Ovary (tissue), 9 donors: ENCODE results near the gene VWA5B2. TPM values are rescaled to one million over a fixed set of nuclear protein-coding genes. Genes with fewer than 3 reads are reported as not detected.
A peak's percentile ranks its signal among the peaks of the same experiment; 100 is the strongest.

ENCODE experiments used
- DNase-seq, 5 donors: peaks; one replicate each; pipeline ENCODE4 v3.0.0-alpha.2; 2019 to 2020
- H3K27ac ChIP-seq, 2 donors: fragments of 200-600 bp; one replicate each; pipeline versions ENCODE4 v1.5.1 to v1.8.0; 2019 to 2022
- H3K27me3 ChIP-seq: fragments of 200-600 bp; one replicate; pipeline ENCODE4 v1.8.0; 2022
- H3K36me3 ChIP-seq: fragments of 200-600 bp; sonication (generic); one replicate; pipeline ENCODE4 v1.5.1; 2019
- H3K4me1 ChIP-seq: one replicate; pipeline ENCODE4 v1.8.1; 2013; ENCODE audit warnings: mild to moderate bottlenecking, moderate library complexity; ENCODE audit not compliant: insufficient read depth
- H3K4me3 ChIP-seq: fragments of 200-600 bp; sonication (generic); one replicate; pipeline ENCODE4 v1.5.1; 2017
- H3K9me3 ChIP-seq, 2 donors: fragments of 200-600 bp in 1 of 2; sonication (generic) in 1 of 2; one replicate each; pipeline versions ENCODE4 v1.5.1 to v1.8.1; 2013 to 2019; ENCODE audit warnings: mild to moderate bottlenecking in 1 of 2, moderate library complexity in 1 of 2
- CTCF ChIP-seq, 3 donors: fragments of 450-650 bp in 2 of 3; fragments of 200-600 bp in 1 of 3; IDR thresholded peaks; one replicate each; pipeline versions ENCODE4 v1.5.1 to v1.8.0; 2016 to 2022; ENCODE audit warnings: antibody characterized with exemption in 3 of 3, mild to moderate bottlenecking in 1 of 3
- EP300 ChIP-seq: sonication (generic); formaldehyde crosslinking; IDR thresholded peaks from one replicate; pipeline ENCODE4 v1.6.1; 2017; ENCODE audit warnings: antibody characterized with exemption
- POLR2A ChIP-seq: fragments of 450-650 bp; IDR thresholded peaks from one replicate; pipeline ENCODE4 v1.6.1; 2017; ENCODE audit warnings: antibody characterized with exemption, mild to moderate bottlenecking, moderate library complexity
- WGBS, 3 donors: extraction: QIAGEN DNeasy Blood & Tissue Kit in 1 of 3; methylation state at CpG; one replicate each; pipeline versions ENCODE4 v1.1.5 to v1.1.7; 2013 to 2017; 5-methylcytosine and 5-hydroxymethylcytosine counted together
- intact Hi-C, 4 donors: fragments of 100-400 bp; cut with DNase I; formaldehyde crosslinking; loops; one replicate each; pipeline versions ENCODE4 v1.11.0 to v1.15.1; 2022 to 2023
- polyA plus RNA-seq, 2 donors: library from polyadenylated mRNA; stranded (reverse); fragments of 200-250 nt in 1 of 2; fragments of 350-450 nt in 1 of 2; fragmentation: Illumina TruSeq in 1 of 2; extraction: RNeasy Lipid Tissue Mini Kit (QIAGEN cat#74804) in 1 of 2; gene quantifications; one replicate each; pipeline ENCODE4 v1.2.3, GENCODE V29; 2013 to 2014
- total RNA-seq, 7 donors: library from RNA; depleted of rRNA in 2 of 7; stranded (reverse); fragments of >200 nt in 2 of 7; fragmentation: NEBNext Ultra II Directional in 3 of 7; extraction: Animal tissue kit (Norgen Biotek cat#: 25700) in 3 of 7; gene quantifications; one replicate each; pipeline versions ENCODE4 v1.1.0 to v1.2.4, GENCODE V29; 2016 to 2023
- donor health status: DM: no; HTN: no; CAD: no; lungs with moderate emphysema.
- donor health status: DM: no; HTN: no; CAD: no.
- donor health status: Bipolar disorder and iron deficiency.
- donor health status: DM: yes; HTN: yes; CAD: no.
- donor health status: DM: no; HTN: no; CAD: no.
- donor health status: DM: yes; HTN: yes; CAD: no.

The VWA5B2 gene
- total and polyA plus RNA-seq, 9 donors = 0.15 to 5.9 (median 0.48) TPM; not detected in 1

DNA sequence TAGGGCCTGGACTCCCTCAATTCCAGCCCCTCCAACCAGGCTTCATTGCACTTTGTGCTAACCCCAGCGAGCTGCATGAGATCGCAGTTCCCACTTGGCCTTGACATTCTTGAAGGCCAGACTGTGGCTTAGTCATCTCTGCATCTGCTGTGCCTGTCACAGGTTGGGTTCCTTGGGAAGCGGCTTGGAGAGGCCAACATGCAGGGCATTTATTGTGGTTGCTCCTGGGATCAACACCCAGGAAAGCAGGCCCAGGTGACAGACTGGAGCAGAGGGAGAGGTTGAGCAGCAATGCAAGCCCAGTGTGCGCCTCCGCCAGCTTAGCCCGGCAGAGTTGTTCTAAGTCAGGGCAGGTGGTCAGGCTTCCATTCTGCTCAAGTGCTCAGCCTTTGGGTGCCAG is 32.8 kb upstream of the VWA5B2 start:
- H3K4me3 ChIP-seq = no peak overlapping the region
- H3K9me3 ChIP-seq = no peaks in the 10 kb centered on the region
- no peaks in the 10 kb centered on the region for H3K36me3 ChIP-seq
- intact Hi-C loops = no loop called here
- no peak for TF ChIP-seq EP300
- TF ChIP-seq CTCF (IDR thresholded peaks at IDR 0.05) = no peak
- no peak for TF ChIP-seq POLR2A
- 56 to 65% (median 58%) methylated on average over 6 of the region's 6 CpGs for WGBS, 3 donors
- peak overlapping the region in 1 of 2 donors; percentile 7 for H3K27ac ChIP-seq
- no peaks in the 10 kb centered on the region for H3K27me3 ChIP-seq
- DNase-seq = peak in 3 of 5 donors; percentile 39 to 48 (median 45)
- no peaks in the 10 kb centered on the region for H3K4me1 ChIP-seq

DNA sequence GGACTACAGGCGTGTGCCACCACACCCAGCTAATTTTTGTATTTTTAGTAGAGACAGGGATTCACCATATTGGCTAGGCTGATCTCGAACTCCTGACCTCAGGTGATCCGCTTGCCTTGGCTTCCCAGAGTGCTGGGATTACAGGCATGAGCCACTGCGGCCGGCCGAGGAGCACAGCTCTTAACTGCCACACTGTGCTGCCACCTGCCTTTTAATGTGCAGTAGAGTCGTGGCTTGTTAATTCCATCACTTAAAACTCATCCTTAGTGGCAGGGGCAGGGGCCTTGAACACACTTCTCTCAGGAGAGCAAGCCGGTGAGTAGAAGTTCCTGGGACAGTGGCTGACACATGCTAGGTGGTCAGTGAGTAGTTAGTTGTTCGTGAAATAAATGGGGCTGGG is 30.9 kb upstream of the VWA5B2 start:
- no peaks in the 10 kb centered on the region for H3K27me3 ChIP-seq
- no peak for DNase-seq
- H3K4me1 ChIP-seq = no peaks in the 10 kb centered on the region
- H3K36me3 ChIP-seq = no peaks in the 10 kb centered on the region
- no peak overlapping the region for H3K27ac ChIP-seq
- intact Hi-C loops = no loop called here
- WGBS, 3 donors = 78 to 83% (median 81%) methylated on average over 9 of the region's 9 CpGs
- H3K9me3 ChIP-seq = no peaks in the 10 kb centered on the region
- TF ChIP-seq CTCF (IDR thresholded peaks at IDR 0.05) = no peak
- TF ChIP-seq POLR2A = no peak
- no peak for TF ChIP-seq EP300
- no peak overlapping the region for H3K4me3 ChIP-seq

DNA sequence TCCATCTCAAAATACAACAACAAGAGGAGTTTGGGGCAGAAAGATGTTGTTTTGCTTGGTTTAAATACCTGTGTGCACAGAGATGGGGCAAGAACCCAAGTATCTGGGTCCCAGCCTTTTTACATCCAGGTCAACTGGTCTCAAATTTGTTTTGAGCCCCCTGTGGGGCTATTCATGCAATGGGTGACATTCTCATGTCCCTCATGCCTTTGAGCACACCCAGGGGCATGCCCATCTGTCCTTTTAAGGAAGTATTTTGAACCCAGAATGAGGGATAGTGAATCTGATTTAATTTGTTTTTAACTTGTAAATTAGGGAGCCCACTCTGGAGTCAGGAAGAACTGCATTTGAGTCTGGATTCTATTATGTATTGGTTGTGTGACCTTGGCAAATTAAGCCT is 28.6 kb upstream of the VWA5B2 start:
- Histone ChIP-seq H3K4me1 (no peaks in the 10 kb centered on the region), H3K27ac (no peak overlapping the region), H3K4me3 (no peak overlapping the region), H3K9me3 (no peaks in the 10 kb centered on the region), H3K36me3 (no peaks in the 10 kb centered on the region), H3K27me3 (no peaks in the 10 kb centered on the region)
- intact Hi-C loops = no loop called here
- no peak for DNase-seq
- TF ChIP-seq POLR2A = no peak
- TF ChIP-seq EP300 = no peak
- no peak for TF ChIP-seq CTCF (IDR thresholded peaks at IDR 0.05)

GRCh38 chr3:184203526-184203925 is 25.9 kb upstream of the VWA5B2 start:
- WGBS, 3 donors = 74 to 84% (median 81%) methylated on average over 8 of the region's 8 CpGs
- DNase-seq = no peak
- TF ChIP-seq POLR2A (no peak), CTCF (IDR thresholded peaks at IDR 0.05) (no peak), EP300 (no peak)
- H3K4me3 ChIP-seq = no peak overlapping the region
- no peaks in the 10 kb centered on the region for H3K4me1 ChIP-seq
- H3K36me3 ChIP-seq = no peaks in the 10 kb centered on the region
- H3K9me3 ChIP-seq = no peaks in the 10 kb centered on the region
- intact Hi-C loops = no loop called here
- no peaks in the 10 kb centered on the region for H3K27me3 ChIP-seq
- no peak overlapping the region for H3K27ac ChIP-seq
